ENCODE measurements around the gene C10orf105. TPM values are rescaled to one million over a fixed set of nuclear protein-coding genes. Genes with fewer than 3 reads are reported as not detected.

C10orf105 gene
- under 1 TPM; 0.03 to 0.22 (median 0.19) TPM for polyA plus RNA-seq

GRCh38 chr10:71719464-71720201, at the start of gene C10orf105:
Gene C10orf105, minus strand, starts transcription at chr10:71719778. Its CDS starts 3,441 bp downstream, at chr10:71716337.
- no peak within 1 kb of the TSS for H3K27ac ChIP-seq (ENCODE audit: low read depth, low read length)
- 73 to 95% (median 91%) methylated on average over 13 to 14 of the region's 14 CpGs for WGBS, 3 donors

GRCh38 chr10:71767420-71768035, 48.0 kb upstream of the C10orf105 start:
- 37 to 69% (median 37%) methylated on average over 10 of the region's 10 CpGs for WGBS, 3 donors
- peak overlapping the region; percentile 30 for H3K27ac ChIP-seq (ENCODE audit: low read depth, low read length)

GRCh38 chr10:71766717-71767419, 47.3 kb upstream of the C10orf105 start:
- 41 to 49% (median 41%) methylated on average over 10 of the region's 10 CpGs for whole genome bisulfite sequencing, 3 donors
- H3K27ac ChIP-seq (ENCODE audit: low read depth, low read length): peak overlapping the region; percentile 30

GRCh38 chr10:71765906-71766716, 46.5 kb upstream of the C10orf105 start:
- WGBS, 3 donors: 65 to 79% (median 67%) methylated on average over 22 of the region's 22 CpGs
- peak overlapping the region; percentile 46 for H3K27ac ChIP-seq (ENCODE audit: low read depth, low read length)

GRCh38 chr10:71765176-71765904, 45.8 kb upstream of the C10orf105 start:
- peak overlapping the region; percentile 39 for H3K27ac ChIP-seq (ENCODE audit: low read depth, low read length)
- WGBS, 3 donors: 35 to 70% (median 38%) methylated on average over 8 of the region's 8 CpGs

- H3K27ac ChIP-seq (ENCODE audit: low read depth, low read length): no peak overlapping the region
- 65 to 79% (median 66%) methylated on average over 11 of the region's 11 CpGs for WGBS, 3 donors
Measured at GRCh38 chr10:71763352-71764127, 44.0 kb upstream of the C10orf105 start.

GRCh38 chr10:71762324-71762723, 42.7 kb upstream of the C10orf105 start:
- WGBS, 3 donors: 86 to 92% (median 89%) methylated on average over 5 of the region's 5 CpGs
- H3K27ac ChIP-seq (ENCODE audit: low read depth, low read length): no peak overlapping the region

- no peak overlapping the region for H3K27ac ChIP-seq (ENCODE audit: low read depth, low read length)
- WGBS, 3 donors: 84 to 90% (median 90%) methylated on average over 25 to 26 of the region's 26 CpGs
Measured at GRCh38 chr10:71761541-71762113, 42.0 kb upstream of the C10orf105 start.

- no peak overlapping the region for H3K27ac ChIP-seq (ENCODE audit: low read depth, low read length)
- 88 to 93% (median 89%) methylated on average over 3 of the region's 3 CpGs for WGBS, 3 donors
Measured at GRCh38 chr10:71761105-71761511, 41.5 kb upstream of the C10orf105 start.

GRCh38 chr10:71757399-71757922, 37.9 kb upstream of the C10orf105 start:
- H3K27ac ChIP-seq (ENCODE audit: low read depth, low read length): peak overlapping the region; percentile 70
- WGBS, 3 donors: 39 to 51% (median 40%) methylated on average over 11 of the region's 11 CpGs

GRCh38 chr10:71756311-71757191, 37.0 kb upstream of the C10orf105 start:
- 44 to 66% (median 55%) methylated on average over 12 of the region's 12 CpGs for WGBS, 3 donors
- H3K27ac ChIP-seq (ENCODE audit: low read depth, low read length): peak overlapping the region; percentile 51

GRCh38 chr10:71755179-71755879, 35.8 kb upstream of the C10orf105 start:
- H3K27ac ChIP-seq (ENCODE audit: low read depth, low read length): no peak overlapping the region
- WGBS, 3 donors: 83 to 86% (median 83%) methylated on average over 16 of the region's 16 CpGs

- H3K27ac ChIP-seq (ENCODE audit: low read depth, low read length): no peak overlapping the region
- 55 to 88% (median 58%) methylated on average over 3 of the region's 3 CpGs for WGBS, 3 donors
Measured at GRCh38 chr10:71754562-71754961, 35.0 kb upstream of the C10orf105 start.

GRCh38 chr10:71753960-71754505, 34.5 kb upstream of the C10orf105 start:
- 37 to 43% (median 42%) methylated on average over 8 of the region's 8 CpGs for WGBS, 3 donors
- H3K27ac ChIP-seq (ENCODE audit: low read depth, low read length): no peak overlapping the region

Measured in adipose tissue (tissue), 3 donors.